SH-SY5Y (cell line): ENCODE data around the gene RBKS.

Experiments used
- GATA2 ChIP-seq: IDR thresholded peaks from 2 replicates; pipeline ENCODE4 v1.6.1; 2011; ENCODE audit warnings: mild to moderate bottlenecking, low read depth, low read length
- GATA3 ChIP-seq: IDR thresholded peaks from 2 replicates; pipeline ENCODE4 v1.6.1; 2011; ENCODE audit warnings: low read depth, mild to moderate bottlenecking, low read length, moderate library complexity

The RBKS gene

GRCh38 chr2:27866237-27866636 lies 23.9 kb downstream of the RBKS start:
- TF ChIP-seq GATA2 (no peak), GATA3 (no peak)

- TF ChIP-seq GATA3 = no peak
- no peak for TF ChIP-seq GATA2
These were observed 27.0 kb downstream of the RBKS start for GRCh38 chr2:27863146-27863545.

- TF ChIP-seq GATA3 = no peak
- no peak for TF ChIP-seq GATA2
These were observed 30.1 kb downstream of the RBKS start for GRCh38 chr2:27860111-27860510.

GRCh38 chr2:27857417-27858172 lies 32.6 kb downstream of the RBKS start:
- TF ChIP-seq GATA2 = no peak
- no peak for TF ChIP-seq GATA3

- no peak for TF ChIP-seq GATA2
- TF ChIP-seq GATA3 = no peak
These were observed 33.2 kb downstream of the RBKS start for GRCh38 chr2:27856956-27857355.

- TF ChIP-seq GATA2 (no peak), GATA3 (no peak)
These were observed 33.8 kb downstream of the RBKS start for GRCh38 chr2:27856386-27856785.

- TF ChIP-seq GATA2 (no peak), GATA3 (no peak)
These were observed 34.7 kb downstream of the RBKS start for GRCh38 chr2:27855476-27855875.

- no peak for TF ChIP-seq GATA2
- TF ChIP-seq GATA3 = no peak
These were observed 35.8 kb downstream of the RBKS start for GRCh38 chr2:27854229-27854862.

GRCh38 chr2:27852691-27853090 lies 37.5 kb downstream of the RBKS start:
- TF ChIP-seq GATA2 (no peak), GATA3 (no peak)

GRCh38 chr2:27849558-27850205 lies 40.5 kb downstream of the RBKS start:
- TF ChIP-seq GATA3 (no peak), GATA2 (no peak)

GRCh38 chr2:27847333-27847732 lies 42.9 kb downstream of the RBKS start:
- TF ChIP-seq GATA3 = no peak
- no peak for TF ChIP-seq GATA2

- TF ChIP-seq GATA2 (no peak), GATA3 (no peak)
These were observed 45.3 kb downstream of the RBKS start for GRCh38 chr2:27844821-27845255.

GRCh38 chr2:27843992-27844391 lies 46.2 kb downstream of the RBKS start:
- TF ChIP-seq GATA3 = no peak
- TF ChIP-seq GATA2 = no peak

- no peak for TF ChIP-seq GATA3
These were observed 47.3 kb downstream of the RBKS start for GRCh38 chr2:27842894-27843293.
